Measurements from ENCODE around the gene PCSK6.

Gene PCSK6

DNA sequence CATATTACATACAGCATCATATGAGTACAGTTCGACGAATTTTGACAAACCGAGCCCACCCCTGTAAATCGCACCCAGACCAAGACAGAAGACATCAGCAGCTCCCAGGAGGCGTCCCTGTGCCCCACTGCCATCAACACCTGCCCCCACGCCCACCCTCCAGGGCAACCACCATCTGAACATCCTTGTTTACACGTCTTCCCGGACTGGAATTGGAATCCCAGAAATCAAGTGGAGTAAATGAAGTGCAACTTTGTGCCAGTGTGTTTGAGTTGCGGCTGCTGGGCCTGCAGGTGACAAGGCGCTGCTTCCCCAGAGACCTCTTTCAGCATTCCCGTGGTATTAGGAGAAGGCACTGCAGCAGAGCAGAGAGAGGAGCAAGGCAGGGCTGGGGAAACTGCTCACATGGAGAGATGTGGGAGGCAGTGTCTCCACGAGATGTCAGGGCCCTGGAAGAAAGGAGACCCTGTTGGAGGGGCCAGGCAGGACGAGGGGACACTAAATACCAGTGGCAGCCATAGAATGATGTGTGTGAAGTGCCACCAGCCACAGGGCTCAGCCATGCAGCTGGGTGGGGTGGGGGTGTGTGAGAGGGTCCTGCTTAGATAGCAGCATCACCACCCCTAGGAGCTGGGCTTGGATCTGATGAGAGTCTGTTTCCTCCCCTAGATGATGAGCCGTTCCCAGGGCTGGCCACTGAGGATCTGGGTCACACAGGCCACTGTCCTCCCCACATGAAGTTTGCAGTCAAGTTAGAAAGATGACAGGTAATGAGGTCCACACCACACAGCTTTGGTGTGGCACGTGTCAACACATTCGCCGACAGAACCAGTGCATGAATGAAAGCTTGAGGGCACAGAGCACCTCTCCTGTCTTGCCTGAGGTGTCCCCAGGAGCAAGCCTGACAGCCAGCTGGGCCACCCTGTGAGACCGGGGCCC, 33.4 kb upstream of the PCSK6 start:
- DNase-seq (ENCODE audit: low read depth): no peak

DNA sequence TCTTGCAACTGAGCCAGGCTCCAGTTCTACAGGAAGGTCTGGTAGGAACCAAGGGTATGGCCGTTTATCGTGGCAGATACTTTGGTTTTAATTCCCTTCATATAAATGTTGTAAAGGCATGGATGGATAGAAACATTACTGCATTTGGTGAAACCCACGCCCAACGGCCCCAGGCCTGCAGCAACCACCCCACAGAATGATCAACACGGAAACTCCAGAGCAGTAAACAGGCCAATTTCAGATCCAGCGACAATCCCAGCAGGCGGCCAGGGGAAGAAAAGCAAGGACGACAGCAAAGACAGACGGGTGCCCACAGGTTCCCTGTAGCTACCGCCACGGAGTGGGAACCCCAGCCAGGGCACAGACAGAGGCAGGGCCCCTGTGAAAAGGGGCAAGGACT, 32.6 kb upstream of the PCSK6 start:
- no peak for DNase-seq (ENCODE audit: low read depth)

DNA sequence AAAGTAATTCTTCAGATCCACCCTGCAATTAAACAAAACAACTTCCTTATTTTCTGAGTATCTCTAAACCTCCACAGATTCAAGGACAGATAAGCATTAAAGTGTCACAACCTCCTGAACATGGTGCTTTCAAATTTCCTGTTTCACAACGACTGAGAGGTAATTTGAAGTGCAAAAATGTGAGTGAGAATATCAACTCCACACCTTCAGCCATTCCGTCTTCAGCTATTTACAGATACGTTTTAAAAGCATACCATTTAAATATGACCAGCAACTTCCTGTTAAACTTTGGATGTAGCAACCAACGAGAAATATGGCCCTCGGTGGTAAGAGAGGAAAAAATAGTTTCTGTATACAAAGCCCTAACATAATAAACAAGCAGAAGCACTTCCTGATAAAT, 32.1 kb upstream of the PCSK6 start:
- DNase-seq (ENCODE audit: low read depth): no peak

DNA sequence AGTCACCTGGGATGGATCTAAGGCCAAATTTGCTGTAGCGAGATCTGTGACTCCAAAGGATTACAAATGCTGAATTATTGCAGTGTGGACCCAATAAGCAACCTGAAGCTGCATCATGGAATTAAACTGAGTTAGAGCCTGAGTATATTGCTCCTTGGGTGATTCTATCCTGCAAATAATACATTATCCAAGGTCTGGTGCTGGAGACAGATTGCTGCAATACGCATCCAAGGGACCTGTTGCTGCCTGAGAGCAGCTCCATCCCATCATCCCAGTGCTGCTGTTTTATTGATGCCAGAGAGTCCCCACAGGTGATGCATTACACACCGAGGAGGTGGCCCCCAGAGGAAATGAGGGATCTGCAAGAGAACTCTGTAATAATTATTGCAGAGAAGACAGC, 31.6 kb upstream of the PCSK6 start:
- no peak for DNase-seq (ENCODE audit: low read depth)

DNA sequence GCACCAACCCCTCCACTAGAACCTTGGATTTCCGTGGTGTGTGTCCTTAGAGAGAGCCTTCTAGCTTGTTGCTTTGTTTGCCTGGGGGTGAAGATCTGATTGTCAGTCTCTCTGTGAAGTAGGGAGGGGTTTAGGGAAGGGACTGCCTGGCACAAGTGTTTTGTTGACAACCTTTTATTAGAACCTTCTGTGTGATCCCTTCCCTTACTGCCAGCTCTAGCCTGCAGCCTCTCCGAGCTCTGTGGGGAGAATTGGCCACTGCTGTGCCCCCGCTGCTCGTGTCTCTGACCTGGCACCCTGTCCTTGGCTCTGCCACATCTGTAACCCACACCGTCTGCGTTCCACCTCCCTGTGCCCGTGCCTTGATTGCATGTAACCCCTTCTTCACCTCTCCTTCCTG, 30.9 kb upstream of the PCSK6 start:
- DNase-seq (ENCODE audit: low read depth): no peak

DNA sequence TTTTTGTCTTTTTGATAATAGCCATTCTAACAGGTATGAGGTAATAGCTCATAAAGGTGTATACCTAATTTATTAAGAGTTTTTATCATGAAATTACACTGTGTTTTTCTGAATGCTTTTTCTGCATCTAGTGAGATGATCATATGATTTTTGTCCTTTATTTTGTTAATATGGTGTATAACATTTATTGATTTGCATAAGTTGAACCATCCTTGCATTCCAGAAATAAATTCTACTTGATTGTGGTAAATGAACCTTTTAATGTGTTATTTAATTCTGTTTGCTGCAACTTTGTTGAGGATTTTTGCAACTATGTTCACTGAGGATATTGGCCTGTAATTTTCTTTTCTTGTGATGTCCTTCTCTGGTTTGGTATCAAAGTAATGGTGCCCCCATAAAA, 28.0 kb upstream of the PCSK6 start:
- DNase-seq (ENCODE audit: low read depth): no peak

DNA sequence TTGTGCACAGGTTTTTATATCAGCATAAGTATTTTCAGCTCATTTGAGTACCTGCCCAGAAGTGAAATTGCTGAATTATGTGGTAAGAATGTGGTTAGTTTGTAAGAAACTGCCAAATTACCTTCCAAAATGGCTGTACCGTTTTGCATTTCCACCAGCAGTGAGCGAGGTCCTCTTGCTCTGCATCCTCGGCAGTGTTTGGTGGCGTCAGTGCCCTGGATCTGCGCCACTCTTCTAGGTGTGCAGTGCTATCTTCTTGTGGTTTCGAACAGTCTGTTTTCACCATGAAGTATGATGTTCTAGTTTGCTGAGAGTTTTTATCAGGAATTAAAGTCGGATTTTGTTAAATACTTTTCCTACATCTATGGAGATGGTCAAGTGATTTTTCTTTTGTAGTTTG, 24.8 kb upstream of the PCSK6 start:
- DNase-seq (ENCODE audit: low read depth): no peak

DNA sequence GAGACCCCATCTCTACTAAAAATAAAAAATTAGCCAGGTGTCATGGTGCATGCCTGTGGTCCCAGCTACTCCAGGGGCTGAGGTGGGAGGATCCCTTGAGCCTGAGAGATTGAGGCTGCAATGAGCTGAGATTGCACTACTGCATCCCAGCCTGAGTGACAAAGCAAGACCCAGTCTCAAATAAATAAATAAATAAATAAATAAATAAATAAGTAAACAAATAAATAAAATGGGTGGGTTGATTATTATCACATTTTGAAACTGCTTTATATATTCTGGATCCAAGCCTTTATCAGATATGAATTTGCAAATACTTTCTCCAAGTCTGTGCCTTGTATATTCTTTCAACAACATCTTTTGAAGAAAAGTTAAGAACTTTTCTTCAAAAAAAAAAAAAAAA, 22.2 kb upstream of the PCSK6 start:
- DNase-seq (ENCODE audit: low read depth): no peak

DNA sequence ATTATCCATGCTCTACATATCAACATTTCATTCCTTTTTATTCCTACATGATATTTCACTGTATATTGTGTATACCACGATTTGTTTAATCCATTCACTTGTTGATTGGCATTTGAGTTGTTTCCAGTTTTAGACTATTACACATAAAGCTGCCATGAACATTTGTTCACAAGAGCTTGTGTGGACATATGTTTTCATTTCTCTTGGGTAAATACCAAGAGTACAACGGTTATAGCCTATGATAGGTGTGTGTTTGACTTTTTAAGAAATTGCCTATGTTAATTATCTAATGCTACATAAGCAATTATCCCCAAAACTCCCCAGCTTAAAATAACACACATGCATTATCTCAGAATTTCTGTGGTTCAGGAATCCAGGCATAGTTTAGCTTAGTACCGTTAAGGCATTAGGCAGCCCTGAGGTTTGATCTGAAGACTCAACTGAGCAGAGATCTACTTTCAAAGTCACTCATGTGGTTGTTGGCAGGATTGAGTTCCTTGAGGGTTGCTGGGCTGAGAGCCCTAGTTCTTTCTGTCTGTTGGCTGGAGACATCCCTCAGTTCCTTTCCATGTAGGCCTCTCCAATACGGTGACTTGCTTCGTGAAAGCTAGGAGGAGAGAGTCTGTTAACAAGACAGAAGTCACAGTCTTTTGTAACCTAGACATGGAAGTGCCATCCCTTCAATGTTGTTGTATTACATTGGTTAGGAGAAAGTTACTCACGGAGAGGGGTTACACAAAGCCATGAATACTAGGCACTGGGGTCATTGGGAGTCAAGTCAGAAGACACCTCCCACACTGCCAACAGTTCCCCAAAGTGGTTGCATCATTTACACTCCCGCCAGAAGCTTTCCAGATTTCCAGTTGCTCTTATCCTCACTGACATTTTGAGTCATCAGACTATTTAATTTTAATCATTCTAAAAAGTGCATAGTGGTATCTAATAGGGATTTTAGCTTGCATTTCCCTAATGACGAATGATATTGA, 21.0 kb upstream of the PCSK6 start:
- no peak for DNase-seq (ENCODE audit: low read depth)

DNA sequence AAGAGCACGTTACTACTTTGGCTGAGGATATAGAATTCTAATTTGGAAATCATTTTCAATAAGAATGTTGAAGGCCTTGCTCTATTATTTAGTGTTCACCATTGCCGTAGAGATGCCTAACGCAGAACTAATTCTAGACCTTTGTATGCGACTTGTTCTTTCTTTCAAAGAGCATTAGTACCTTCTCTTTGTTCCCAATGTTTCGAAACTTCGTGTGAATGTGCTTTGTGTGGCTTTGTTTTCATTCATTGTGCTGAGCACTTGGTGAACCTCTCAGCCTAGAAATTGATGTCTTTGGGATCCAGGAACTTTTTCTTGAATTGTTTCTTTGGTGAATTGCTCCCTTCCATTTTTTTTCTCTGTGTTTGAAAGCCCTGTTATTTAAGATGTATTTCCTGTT, 19.8 kb upstream of the PCSK6 start:
- DNase-seq (ENCODE audit: low read depth): no peak

DNA sequence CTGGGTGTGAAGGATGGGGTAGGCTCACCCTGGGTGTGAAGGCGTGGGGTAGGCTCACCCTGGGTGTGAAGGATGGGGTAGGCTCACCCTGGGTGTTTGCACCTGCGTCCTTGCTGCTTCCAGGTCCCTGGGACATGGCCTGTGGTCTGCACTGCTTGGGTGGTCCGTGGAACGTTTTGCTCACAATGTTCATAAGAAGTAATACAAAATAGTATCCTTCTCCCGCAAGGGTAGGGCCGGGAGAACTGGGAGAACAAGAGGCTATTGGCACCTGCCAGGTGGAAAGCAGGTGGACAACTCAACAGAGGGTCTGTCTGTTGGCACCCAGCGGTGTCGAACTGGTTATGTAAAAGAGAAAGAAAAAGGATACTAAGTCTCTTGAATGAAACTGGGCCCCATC, 17.0 kb upstream of the PCSK6 start:
- DNase-seq (ENCODE audit: low read depth): no peak

DNA sequence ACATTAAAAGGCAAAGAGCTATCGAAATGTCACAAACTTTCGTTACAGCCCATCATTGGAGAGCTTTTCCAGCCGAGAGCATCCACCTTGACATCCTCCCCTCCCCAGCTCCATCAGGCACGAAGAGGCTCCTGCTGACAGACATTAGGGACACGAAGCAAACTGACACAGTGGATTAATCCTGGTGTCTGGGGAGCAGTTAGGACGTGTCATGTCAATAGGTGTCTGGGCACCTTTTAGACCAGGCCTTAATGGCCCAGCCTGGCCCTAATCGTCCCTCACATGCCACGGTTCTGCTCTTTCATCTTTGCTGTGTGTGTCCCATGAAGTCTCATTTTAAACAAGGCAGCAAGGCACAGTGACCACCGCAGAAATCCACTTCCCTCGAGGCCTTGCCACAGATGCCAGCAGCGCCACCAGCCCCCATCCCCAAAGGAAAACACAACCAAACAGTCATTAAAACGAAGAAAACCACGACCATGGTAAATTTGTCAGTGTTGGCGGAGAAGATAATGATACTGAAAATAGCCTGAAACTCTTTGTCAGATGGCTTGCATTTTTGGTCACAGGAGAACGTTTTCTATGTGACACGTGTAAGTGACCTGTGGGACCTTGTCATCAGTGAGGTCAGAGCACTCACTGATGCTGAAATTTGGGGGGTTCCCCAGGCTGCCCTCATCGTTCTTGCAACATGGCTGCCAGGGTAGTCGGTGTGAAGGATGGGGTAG, 16.3 kb upstream of the PCSK6 start:
- no peak for DNase-seq (ENCODE audit: low read depth)

DNA sequence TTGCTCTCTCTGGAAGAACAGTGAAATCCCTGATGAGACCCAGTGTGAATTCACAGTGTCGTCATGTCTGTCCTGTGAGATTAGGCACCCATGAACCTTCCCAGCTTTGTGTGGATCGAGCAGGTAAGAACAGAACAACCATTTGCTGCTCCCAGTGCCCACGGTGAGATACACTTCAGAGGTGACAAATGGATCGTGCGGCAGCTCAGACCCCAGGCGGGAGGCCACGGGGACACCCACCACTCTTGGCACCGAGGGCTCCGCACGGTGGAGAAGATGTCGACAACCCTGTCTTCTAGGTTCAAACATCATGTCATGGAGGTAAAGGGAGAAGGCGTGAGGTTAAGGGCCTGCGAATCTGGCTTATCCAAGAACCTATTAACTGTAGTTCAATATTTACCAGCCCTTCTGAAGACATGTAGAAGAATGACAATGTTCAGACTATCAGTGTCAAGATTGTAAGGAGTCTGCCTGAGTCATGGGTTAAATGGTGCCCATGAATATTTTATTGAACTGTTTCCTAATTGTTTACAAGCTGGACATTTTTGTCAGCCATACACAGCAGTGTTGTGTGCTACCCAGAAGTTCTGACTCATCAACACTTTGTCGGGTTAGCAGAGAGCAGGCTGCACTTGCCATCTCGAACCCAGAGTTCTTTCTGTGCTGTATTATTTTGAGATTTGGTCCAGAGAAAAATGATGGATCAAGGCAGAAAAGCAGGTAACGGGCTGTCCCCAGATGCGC, 15.5 kb upstream of the PCSK6 start:
- peak; percentile 30 for DNase-seq (ENCODE audit: low read depth)

DNA sequence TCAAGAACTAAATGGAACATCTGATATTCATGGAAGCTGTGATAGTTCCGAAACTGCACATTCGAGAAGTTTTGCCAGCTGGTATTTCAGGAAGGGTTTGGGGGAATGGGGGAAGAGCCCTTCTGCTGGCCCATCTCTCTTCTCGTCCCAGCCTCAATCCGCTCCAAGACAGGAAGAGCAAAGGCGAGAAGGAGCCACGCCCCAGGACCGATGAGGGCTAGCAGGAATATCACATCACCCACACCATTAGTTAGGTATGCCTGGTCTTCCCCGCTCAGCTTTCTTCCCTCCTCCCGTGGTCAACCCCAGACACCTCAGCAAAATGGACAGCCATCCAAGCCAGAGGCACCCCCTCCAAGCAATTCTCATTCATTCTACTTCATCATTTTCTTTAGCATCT, 14.9 kb upstream of the PCSK6 start:
- no peak for DNase-seq (ENCODE audit: low read depth)

DNA sequence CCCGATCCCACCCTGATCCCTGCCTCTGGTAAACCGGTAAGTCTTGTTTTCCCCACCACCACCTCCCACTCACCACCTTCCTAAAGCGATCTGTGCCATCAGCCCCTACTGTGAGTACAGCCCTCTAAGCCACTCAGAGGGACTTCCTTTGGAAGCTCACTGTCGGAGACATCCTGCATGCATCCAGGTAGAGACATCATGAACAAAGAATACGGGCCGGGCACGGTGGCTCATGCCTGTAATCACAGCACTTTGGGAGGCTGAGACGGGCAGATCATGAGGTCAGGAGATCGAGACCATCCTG, 13.7 kb upstream of the PCSK6 start:
- no peak for DNase-seq (ENCODE audit: low read depth)

DNA sequence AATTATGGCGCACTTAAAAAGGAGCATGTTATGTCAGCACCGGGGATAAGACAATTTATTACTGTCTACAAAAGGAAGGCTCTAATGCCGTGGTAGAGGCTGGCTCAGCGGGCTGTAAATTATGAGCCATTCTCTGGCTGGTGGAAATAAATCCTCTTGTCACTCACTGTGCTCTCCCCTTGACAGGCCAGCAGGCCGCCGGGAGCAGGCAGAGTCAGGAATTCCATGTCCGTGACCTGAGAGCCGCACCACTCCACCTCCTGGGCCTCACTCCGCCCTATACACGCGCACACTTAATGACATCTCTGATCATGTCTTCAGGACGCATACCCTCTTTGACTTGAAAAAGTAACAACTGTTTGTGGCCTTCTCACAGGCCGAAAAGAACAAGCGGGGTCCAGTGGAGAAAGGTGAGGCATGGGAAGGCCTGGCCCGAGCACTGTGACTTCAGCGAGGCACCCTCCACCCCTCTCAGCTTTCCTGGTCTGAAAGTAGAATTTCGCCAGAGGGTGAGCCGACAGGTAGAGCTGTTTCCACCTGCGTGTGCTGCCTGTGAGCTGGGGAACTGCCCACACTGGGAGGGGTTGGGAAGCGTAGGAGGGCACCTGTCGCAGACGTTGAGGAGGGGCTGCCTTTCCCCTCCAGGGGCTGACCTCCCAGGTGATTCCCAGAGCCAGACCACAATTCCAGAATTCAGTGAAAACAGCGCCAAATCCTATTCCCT, 13.2 kb upstream of the PCSK6 start:
- no peak for DNase-seq (ENCODE audit: low read depth)

DNA sequence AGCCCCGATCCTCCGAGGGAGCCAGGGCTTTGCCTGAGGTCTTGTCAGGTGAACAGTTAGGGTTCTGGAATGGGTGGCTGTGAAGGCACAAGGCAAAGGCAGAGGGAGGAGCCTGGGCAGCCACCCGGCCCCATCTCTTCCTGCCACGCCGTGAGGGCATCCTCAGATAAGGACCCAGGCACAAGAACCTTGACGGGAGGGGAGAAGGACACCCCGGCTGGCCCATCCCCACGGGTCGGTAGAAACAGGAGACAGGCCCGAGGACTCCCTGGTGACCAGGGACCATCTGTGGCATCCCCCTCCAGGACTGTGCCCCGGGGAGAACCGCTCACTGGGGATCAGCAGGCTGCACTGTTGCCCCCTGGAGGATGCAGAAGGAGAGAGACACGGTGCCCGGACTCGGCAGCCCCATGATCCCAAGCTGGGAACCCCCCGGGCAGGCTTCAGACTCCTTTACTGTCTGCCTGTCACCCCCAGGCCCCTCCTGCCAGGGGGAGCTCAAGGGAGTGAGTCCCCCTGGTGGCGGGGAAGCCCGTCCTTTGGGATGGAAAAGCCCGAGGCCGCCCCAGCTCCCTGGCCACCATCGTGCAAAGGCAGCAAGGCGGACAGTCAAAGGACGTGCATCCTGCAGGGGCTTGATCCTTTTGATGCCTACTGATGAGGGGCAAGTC, 12.3 kb upstream of the PCSK6 start:
- peak; percentile 45 for DNase-seq (ENCODE audit: low read depth)

DNA sequence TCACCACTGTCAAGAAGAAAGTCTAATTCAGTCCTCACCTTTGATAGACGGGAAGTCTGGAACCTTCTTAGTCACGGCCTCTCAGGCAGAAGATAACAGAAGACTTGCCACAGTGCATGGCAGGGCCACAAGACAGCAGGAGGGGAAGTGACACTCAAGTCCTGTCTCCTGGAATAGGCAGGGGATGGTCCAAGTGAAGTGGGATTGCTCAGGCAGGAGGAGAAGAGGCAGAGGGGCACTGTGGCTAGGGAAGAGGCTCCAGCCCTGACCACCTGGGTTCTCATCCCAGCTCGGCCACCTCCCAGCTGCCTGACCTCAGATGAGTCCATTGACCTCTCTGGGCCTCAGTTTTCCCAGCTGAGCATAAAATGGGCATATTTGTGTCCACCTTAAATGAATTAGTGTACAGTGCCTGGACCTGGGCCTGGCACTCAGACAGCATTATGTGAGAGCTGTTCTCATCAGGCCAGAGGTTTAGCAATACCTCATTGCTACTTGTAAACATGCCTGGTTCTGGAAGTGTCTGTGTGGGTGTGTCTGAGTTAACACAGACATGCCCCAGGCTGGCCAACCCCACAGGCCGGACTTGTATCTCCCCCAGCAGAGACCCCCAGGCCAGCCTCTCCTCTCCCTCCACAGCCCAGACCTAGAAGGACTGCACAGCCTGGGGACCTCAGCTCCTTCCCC, 11.5 kb upstream of the PCSK6 start:
- no peak for DNase-seq (ENCODE audit: low read depth)

DNA sequence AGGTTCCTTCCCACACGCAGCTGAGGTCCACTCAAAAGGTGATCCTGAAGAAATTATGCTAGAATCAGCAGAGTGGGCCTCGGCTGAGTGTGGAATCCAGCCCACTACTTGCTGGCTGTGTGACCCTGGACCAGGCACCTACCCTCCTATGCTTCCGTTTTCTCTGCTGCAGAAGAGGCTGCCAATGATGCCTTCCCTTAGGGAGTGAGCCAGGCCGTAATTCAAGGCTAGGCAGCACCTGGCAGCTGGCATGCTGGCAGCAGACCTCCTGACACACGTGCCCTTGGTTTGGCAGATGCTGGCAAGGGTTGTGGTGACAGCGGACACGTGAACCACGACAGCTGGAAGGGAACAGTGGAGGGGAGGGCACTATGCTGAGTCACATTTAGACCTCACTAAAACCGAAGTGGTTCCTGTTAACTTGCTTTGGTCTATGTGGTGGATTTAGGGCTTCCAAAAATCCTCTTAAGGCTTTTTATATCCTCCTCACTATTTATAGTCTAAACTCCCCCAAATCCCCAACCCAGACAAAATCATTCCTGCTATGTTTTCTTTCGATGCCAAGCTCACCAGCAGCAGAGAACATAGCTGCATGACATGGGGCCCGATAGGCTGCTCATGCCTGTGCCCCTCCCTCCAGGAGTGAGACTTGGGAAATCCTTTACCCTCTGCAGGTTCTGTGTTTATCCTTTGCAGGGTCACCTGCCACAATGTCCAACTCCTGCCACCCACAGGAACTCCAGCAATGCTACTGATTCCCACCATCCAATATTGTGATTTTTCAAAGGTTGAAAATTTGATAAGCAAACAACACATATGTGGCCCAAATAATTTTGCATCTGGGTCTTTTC, 10.6 kb upstream of the PCSK6 start:
- no peak for DNase-seq (ENCODE audit: low read depth)
